HepG2 (cell line): ENCODE results near the gene IRX3. TPM values are rescaled to one million over a fixed set of nuclear protein-coding genes. Genes with fewer than 3 reads are reported as not detected.

Experiments used
- ATAC-seq: fragments of 200-7000 bp; cut with Tn5 transposase; 3 replicates; pipeline ENCODE4 v1.9.1; 2020; ENCODE audit warnings: mild to moderate bottlenecking, moderate library complexity
- BruUV-seq: library from RNA; stranded (reverse); fragments of 400-500 nt; replicated peaks from 2 replicates; lab custom pipeline; 2021; lab: Mats Ljungman, UMichigan
- CTCF ChIA-PET: fragments of 300-600 bp; formaldehyde crosslinking; extraction: SDS; loops from one replicate; lab custom pipeline; 2021; ENCODE audit warnings: low total read pairs, inconsistent platforms, low intra/inter-chr PET ratio; lab: Yijun Ruan, JAX
- POLR2A ChIA-PET: fragments of 350-600 bp; sonication (Branson Sonifier 250); formaldehyde crosslinking; loops from one replicate; lab custom pipeline; 2020; ENCODE audit warnings: antibody characterized with exemption, inconsistent platforms; lab: Yijun Ruan, JAX
- DNase-seq: peaks from one replicate; pipeline ENCODE4 v3.0.0-alpha.2; 2015; ENCODE audit warnings: low spot score
- FAIRE-seq: peaks from 3 replicates; lab custom pipeline; 2011; peaks lifted over from hg19 to GRCh38; lab: Jason Lieb, UNC
- H2AFZ ChIP-seq: one replicate; pipeline ENCODE4 v1.6.1; 2011; ENCODE audit warnings: low read length, inconsistent platforms
- H3K27ac ChIP-seq: fragments of 300-600 bp; 3 replicates; pipeline ENCODE4 v1.8.0; 2011; ENCODE audit warnings: mixed run types, mild to moderate bottlenecking, mixed read lengths, low read length, inconsistent platforms; ENCODE audit not compliant: insufficient read depth; ENCODE audit errors: extremely low read length
- H3K27me3 ChIP-seq, 2 experiments: fragments of 200-600 bp in 1 of 2; 2 replicates in 1 of 2; 3 replicates in 1 of 2; pipeline versions ENCODE4 v1.6.0 to v1.8.0; 2011; ENCODE audit warnings: low read length in 2 of 2, mild to moderate bottlenecking in 2 of 2, moderate library complexity in 2 of 2, inconsistent platforms in 1 of 2; ENCODE audit not compliant: insufficient read depth in 2 of 2, control insufficient read depth in 1 of 2
- H3K36me3 ChIP-seq, 2 experiments: fragments of 200-600 bp in 1 of 2; replicated peaks in 1 of 2; 2 replicates in 1 of 2; 3 replicates in 1 of 2; pipeline versions ENCODE4 v1.5.1 to v1.8.0; 2011; ENCODE audit warnings: low read length in 2 of 2, inconsistent platforms in 1 of 2; ENCODE audit not compliant: insufficient read depth in 2 of 2, control insufficient read depth in 1 of 2
- H3K4me1 ChIP-seq: 2 replicates; pipeline ENCODE4 v1.5.1; 2012; ENCODE audit warnings: low read length, inconsistent platforms; ENCODE audit not compliant: insufficient read depth
- H3K4me2 ChIP-seq: 2 replicates; pipeline ENCODE4 v1.6.0; 2011; ENCODE audit warnings: low read depth, low read length, inconsistent platforms
- H3K4me3 ChIP-seq, 3 experiments: fragments of 200-600 bp in 1 of 3; sonication (generic), shearing (Covaris generic) in 1 of 3; replicated peaks in 1 of 3; 2 replicates each; pipeline ENCODE4 v1.5.1; 2011 to 2016; ENCODE audit warnings: low read length in 3 of 3, inconsistent platforms in 2 of 3, low read depth in 2 of 3, mild to moderate bottlenecking in 2 of 3, control low read depth in 1 of 3, mixed read lengths in 1 of 3; ENCODE audit not compliant: insufficient read depth in 1 of 3
- H3K79me2 ChIP-seq: one replicate; pipeline ENCODE4 v1.6.1; 2011; ENCODE audit warnings: low read length, inconsistent platforms; ENCODE audit not compliant: insufficient read depth
- H3K9ac ChIP-seq: 2 replicates; pipeline ENCODE4 v1.6.0; 2011; ENCODE audit warnings: mild to moderate bottlenecking, low read depth, low read length, inconsistent platforms; ENCODE audit not compliant: insufficient read depth
- H3K9me3 ChIP-seq: 2 replicates; pipeline ENCODE4 v1.5.1; 2012; ENCODE audit warnings: mild to moderate bottlenecking, low read length
- H4K20me1 ChIP-seq: 2 replicates; pipeline ENCODE4 v1.6.0; 2011; ENCODE audit warnings: inconsistent platforms, mild to moderate bottlenecking, low read length, moderate library complexity; ENCODE audit not compliant: insufficient read depth
- CCDC6 ChIP-seq: sonication (generic); formaldehyde crosslinking; IDR thresholded peaks from 2 replicates; pipeline ENCODE4 v1.8.1; 2022; ENCODE audit warnings: mild to moderate bottlenecking, missing genetic modification reagents, moderate library complexity
- DNMT3B ChIP-seq: conservative IDR thresholded peaks from 2 replicates; pipeline ENCODE4 v1.6.1; 2016; ENCODE audit warnings: missing biosample characterization, control low read depth
- JUND ChIP-seq: sonication (generic); formaldehyde crosslinking; IDR thresholded peaks from 2 replicates; pipeline ENCODE4 v1.8.0; 2022; ENCODE audit warnings: mild to moderate bottlenecking, missing genetic modification reagents
- PITX1 ChIP-seq: sonication (generic); formaldehyde crosslinking; IDR thresholded peaks from 2 replicates; pipeline ENCODE4 v1.5.1; 2020; ENCODE audit warnings: mild to moderate bottlenecking, missing genetic modification reagents
- REXO4 ChIP-seq: sonication (generic); formaldehyde crosslinking; IDR thresholded peaks from 2 replicates; pipeline ENCODE4 v1.8.0; 2022; ENCODE audit warnings: missing genetic modification reagents, mild to moderate bottlenecking, borderline replicate concordance
- U2AF1 ChIP-seq: fragments of 200-400 bp; formaldehyde crosslinking; optimal IDR thresholded peaks from 2 replicates; pipeline ENCODE3; 2017; ENCODE audit warnings: mild to moderate bottlenecking, low read depth, low read length
- ZNF143 ChIP-seq: sonication (generic); formaldehyde crosslinking; IDR thresholded peaks from 2 replicates; pipeline ENCODE4 v1.4.0; 2020; ENCODE audit warnings: missing genetic modification reagents
- ZNF343 ChIP-seq: sonication (generic); formaldehyde crosslinking; IDR thresholded peaks from 2 replicates; pipeline ENCODE4 v1.4.0; 2020; ENCODE audit warnings: mild to moderate bottlenecking, missing genetic modification reagents
- ZNF503 ChIP-seq: sonication (generic); formaldehyde crosslinking; IDR thresholded peaks from 2 replicates; pipeline ENCODE4 v1.4.0; 2020; ENCODE audit warnings: missing genetic modification reagents
- WGBS: methylation state at CpG from one replicate; pipeline ENCODE4 v1.1.6; 2017; ENCODE audit warnings: low lambda C conversion rate; 5-methylcytosine and 5-hydroxymethylcytosine counted together
- in situ Hi-C: cut with HindIII; loops from 2 replicates; pipeline ENCODE4 v1.10.0; 2017; ENCODE audit warnings: low pct_unique_long_range_greater_than_20kb; ENCODE audit not compliant: extremely low pct_ligation_motif_present
- intact Hi-C: fragments of 100-400 bp; cut with micrococcal nuclease; formaldehyde crosslinking; loops from one replicate; pipeline ENCODE4 v1.10.0; 2022; ENCODE audit not compliant: unreplicated experiment
- polyA plus RNA-seq, 8 experiments: library from polyadenylated mRNA; depleted of rRNA in 3 of 8; stranded (reverse) in 7 of 8; unstranded in 1 of 8; fragments of >200 nt; fragmentation: Illumina TruSeq in 4 of 8; extraction: Trizol in 4 of 8; gene quantifications; 2 replicates each; pipeline versions ENCODE4 v1.2.1 to v1.2.3, GENCODE V29; 2011 to 2016; ENCODE audit warnings: low read depth in 4 of 8, missing spikeins in 1 of 8, mixed read lengths in 1 of 8; ENCODE audit not compliant: insufficient read depth in 1 of 8
- total RNA-seq, 5 experiments: library from RNA; depleted of rRNA; stranded (reverse); fragments of >200 nt; fragmentation: Illumina TruSeq; extraction: Trizol; gene quantifications; 2 replicates each; pipeline ENCODE4 v1.2.3, GENCODE V29; 2016; ENCODE audit warnings: low read depth in 1 of 5

Gene IRX3
- total and polyA plus RNA-seq, 2 of the 13 experiments (the other 11 are each of a cell fraction or from before 2014, with no cell fraction given) = 9.2 to 16.4 TPM

GRCh38 chr16:54289242-54289944 is 2.8 kb upstream of the IRX3 start:
- no peak overlapping the region for H3K4me3 ChIP-seq
- no peak overlapping the region for H3K9ac ChIP-seq
- H3K79me2 ChIP-seq = peaks cover 11% of the 10 kb centered on the region
- intact Hi-C loops = loop anchor here (5.0 to 10.0 kb wide), 5 partner anchors 335 to 745 kb away; no protein-coding TSS in a partner anchor
- no peaks in the 10 kb centered on the region for H3K27me3 ChIP-seq
- no peak overlapping the region for H3K4me2 ChIP-seq
- peak; percentile 63 for FAIRE-seq
- ChIA-PET CTCF (no interaction called here), POLR2A (no interaction called here)
- no peaks in the 10 kb centered on the region for H3K36me3 ChIP-seq
- WGBS = 96% methylated on average over 52 of the region's 57 CpGs
- TF ChIP-seq JUND (CRISPR knock-in tag) = no peak
- TF ChIP-seq ZNF503 (CRISPR knock-in tag) = no peak
- no peak for TF ChIP-seq CCDC6 (CRISPR knock-in tag)
- TF ChIP-seq DNMT3B (CRISPR knock-in tag) = no peak
- no peak for TF ChIP-seq ZNF343
- TF ChIP-seq U2AF1 = no peak
- no peak for TF ChIP-seq PITX1 (CRISPR knock-in tag)
- TF ChIP-seq ZNF143 (CRISPR knock-in tag) = no peak
- no peak for TF ChIP-seq REXO4 (CRISPR knock-in tag)
- no peaks in the 10 kb centered on the region for H3K9me3 ChIP-seq
- H4K20me1 ChIP-seq = no peaks in the 10 kb centered on the region
- BruUV-seq = no TSS peak
- DNase-seq = no peak
- in situ Hi-C loops = loop anchor here (10.0 kb wide), 1 partner anchor 515 kb away; no protein-coding TSS in a partner anchor
- H3K4me1 ChIP-seq = 0 out of 2 replicates have a peak, but pooled peaks cover 7% of the 10 kb centered on the region
- H2AFZ ChIP-seq = no peak overlapping the region
- no peak overlapping the region for H3K27ac ChIP-seq
- no peak for ATAC-seq
